DND-41 (cell line): ENCODE results near the gene UFL1.

Experiments used
- ATAC-seq: fragments of 200-7000 bp; cut with Tn5 transposase; 3 replicates; pipeline ENCODE4 v1.9.1; 2021; ENCODE audit warnings: low read depth; ENCODE audit not compliant: insufficient read depth
- DNase-seq: peaks from one replicate; pipeline ENCODE4 v3.0.0-alpha.2; 2020
- H2AFZ ChIP-seq: 2 replicates; pipeline ENCODE4 v1.6.0; 2012; ENCODE audit warnings: low read depth, low read length
- H3K27ac ChIP-seq: 2 replicates; pipeline ENCODE4 v1.5.1; 2012; ENCODE audit warnings: low read length, inconsistent platforms
- H3K27me3 ChIP-seq: fragments of 200-600 bp; sonication (generic); 2 replicates; pipeline ENCODE4 v1.6.0; 2012; ENCODE audit warnings: low read length, mild to moderate bottlenecking, inconsistent platforms; ENCODE audit not compliant: insufficient read depth, poor library complexity
- H3K36me3 ChIP-seq: 2 replicates; pipeline ENCODE4 v1.5.1; 2012; ENCODE audit warnings: low read length, inconsistent platforms; ENCODE audit not compliant: insufficient read depth
- H3K4me1 ChIP-seq: 2 replicates; pipeline ENCODE4 v1.5.1; 2012; ENCODE audit warnings: mild to moderate bottlenecking, low read length; ENCODE audit not compliant: insufficient read depth
- H3K4me2 ChIP-seq: 2 replicates; pipeline ENCODE4 v1.6.0; 2012; ENCODE audit warnings: mild to moderate bottlenecking, moderate library complexity, low read length, inconsistent platforms; ENCODE audit not compliant: insufficient read depth
- H3K4me3 ChIP-seq, 2 experiments: fragments of 200-600 bp in 1 of 2; shearing (Covaris generic) in 1 of 2; 2 replicates each; pipeline ENCODE4 v1.5.1; 2012 to 2016; ENCODE audit warnings: inconsistent platforms in 2 of 2, low read length in 2 of 2, mild to moderate bottlenecking in 2 of 2, low read depth in 1 of 2, moderate library complexity in 1 of 2
- H3K79me2 ChIP-seq: 2 replicates; pipeline ENCODE4 v1.6.0; 2012; ENCODE audit warnings: low read length, inconsistent platforms; ENCODE audit not compliant: insufficient read depth
- H3K9ac ChIP-seq: 2 replicates; pipeline ENCODE4 v1.6.0; 2012; ENCODE audit warnings: low read depth, mild to moderate bottlenecking, inconsistent platforms, low read length, moderate library complexity
- H3K9me3 ChIP-seq: 2 replicates; pipeline ENCODE4 v1.5.1; 2012; ENCODE audit warnings: low read length, moderate library complexity, mild to moderate bottlenecking, inconsistent platforms; ENCODE audit not compliant: insufficient read depth, severe bottlenecking
- H4K20me1 ChIP-seq: 2 replicates; pipeline ENCODE4 v1.6.0; 2012; ENCODE audit warnings: low read length; ENCODE audit not compliant: insufficient read depth
- CTCF ChIP-seq: IDR thresholded peaks from 2 replicates; pipeline ENCODE4 v1.5.1; 2012; ENCODE audit warnings: borderline replicate concordance, low read length, moderate library complexity, mild to moderate bottlenecking; ENCODE audit not compliant: poor library complexity, severe bottlenecking; ENCODE audit errors: extremely low read depth
- EZH2 ChIP-seq: IDR thresholded peaks from 3 replicates; pipeline ENCODE4 v1.6.1; 2012; ENCODE audit warnings: borderline replicate concordance, low read depth, mild to moderate bottlenecking, moderate library complexity, low read length, inconsistent platforms; ENCODE audit not compliant: severe bottlenecking

Gene UFL1

GRCh38 chr6:96520171-96521115 lies 1.2 kb upstream of the UFL1 start:
- Histone ChIP-seq H3K27me3 (no peaks in the 10 kb centered on the region), H3K4me1 (peaks cover 33% of the 10 kb centered on the region), H3K4me3 (peak overlapping the region; percentile 65 to 97), H3K36me3 (peaks cover 11% of the 10 kb centered on the region; the same call in 1 of the 2 replicates), H3K9ac (peak overlapping the region; percentile 88), H3K4me2 (peak overlapping the region; percentile 80), H4K20me1 (no peaks in the 10 kb centered on the region), H2AFZ (peak overlapping the region; percentile 88), H3K27ac (peak overlapping the region; percentile 91), H3K9me3 (no peaks in the 10 kb centered on the region), H3K79me2 (peaks cover 40% of the 10 kb centered on the region)
- no peak for ATAC-seq
- no peak for DNase-seq
- TF ChIP-seq EZH2 (no peak), CTCF (no peak)

- Histone ChIP-seq H4K20me1 (no peaks in the 10 kb centered on the region), H3K36me3 (peaks cover 19% of the 10 kb centered on the region; the same call in 1 of the 2 replicates), H3K27ac (peak overlapping the region; percentile 91), H2AFZ (peak overlapping the region; percentile 88), H3K9me3 (no peaks in the 10 kb centered on the region), H3K27me3 (no peaks in the 10 kb centered on the region), H3K79me2 (peaks cover 40% of the 10 kb centered on the region), H3K4me3 (peak overlapping the region; percentile 65 to 97), H3K4me2 (peak overlapping the region; percentile 80), H3K4me1 (peaks cover 33% of the 10 kb centered on the region), H3K9ac (peak overlapping the region; percentile 88)
- TF ChIP-seq CTCF (no peak), EZH2 (no peak)
- ATAC-seq (no peak; the same call in 2 of the 3 replicates), DNase-seq (no peak)
Observed at GRCh38 chr6:96521306-96521643, 331 bp upstream of the UFL1 start.

- Histone ChIP-seq H3K4me3 (peak overlapping the region; percentile 65 to 97), H3K27me3 (no peaks in the 10 kb centered on the region), H4K20me1 (no peaks in the 10 kb centered on the region), H3K4me2 (peak overlapping the region; percentile 63), H3K9ac (peak overlapping the region; percentile 88), H3K79me2 (peaks cover 40% of the 10 kb centered on the region), H3K27ac (peak overlapping the region; percentile 91), H2AFZ (peak overlapping the region; percentile 76), H3K36me3 (peaks cover 25% of the 10 kb centered on the region; the same call in 1 of the 2 replicates), H3K9me3 (no peaks in the 10 kb centered on the region), H3K4me1 (peaks cover 33% of the 10 kb centered on the region)
- DNase-seq, result no peak
- no peak for TF ChIP-seq EZH2
- TF ChIP-seq CTCF, result no peak
- peak; percentile 25 for ATAC-seq
Observed at GRCh38 chr6:96522465-96523009, 931 bp downstream of the UFL1 start.
